Stimulated activated CD8-positive, alpha-beta memory T cell treated with anti-CD3 and anti-CD28 coated beads, Interleukin-7, amount 100 ng/mL, for 1 hour (primary cell): ENCODE measurements around the gene TMED4.
"Not testable (repeated sequence)": the region's sequence is repeated elsewhere in the genome, so short reads cannot be mapped to it uniquely, and the experiment has no call there.

Source experiments
- DNase-seq, 2 donors: peaks; one replicate each; pipeline ENCODE4 v3.0.0-alpha.2; 2020; ENCODE audit warnings: low read depth in 2 of 2

The TMED4 gene

DNA sequence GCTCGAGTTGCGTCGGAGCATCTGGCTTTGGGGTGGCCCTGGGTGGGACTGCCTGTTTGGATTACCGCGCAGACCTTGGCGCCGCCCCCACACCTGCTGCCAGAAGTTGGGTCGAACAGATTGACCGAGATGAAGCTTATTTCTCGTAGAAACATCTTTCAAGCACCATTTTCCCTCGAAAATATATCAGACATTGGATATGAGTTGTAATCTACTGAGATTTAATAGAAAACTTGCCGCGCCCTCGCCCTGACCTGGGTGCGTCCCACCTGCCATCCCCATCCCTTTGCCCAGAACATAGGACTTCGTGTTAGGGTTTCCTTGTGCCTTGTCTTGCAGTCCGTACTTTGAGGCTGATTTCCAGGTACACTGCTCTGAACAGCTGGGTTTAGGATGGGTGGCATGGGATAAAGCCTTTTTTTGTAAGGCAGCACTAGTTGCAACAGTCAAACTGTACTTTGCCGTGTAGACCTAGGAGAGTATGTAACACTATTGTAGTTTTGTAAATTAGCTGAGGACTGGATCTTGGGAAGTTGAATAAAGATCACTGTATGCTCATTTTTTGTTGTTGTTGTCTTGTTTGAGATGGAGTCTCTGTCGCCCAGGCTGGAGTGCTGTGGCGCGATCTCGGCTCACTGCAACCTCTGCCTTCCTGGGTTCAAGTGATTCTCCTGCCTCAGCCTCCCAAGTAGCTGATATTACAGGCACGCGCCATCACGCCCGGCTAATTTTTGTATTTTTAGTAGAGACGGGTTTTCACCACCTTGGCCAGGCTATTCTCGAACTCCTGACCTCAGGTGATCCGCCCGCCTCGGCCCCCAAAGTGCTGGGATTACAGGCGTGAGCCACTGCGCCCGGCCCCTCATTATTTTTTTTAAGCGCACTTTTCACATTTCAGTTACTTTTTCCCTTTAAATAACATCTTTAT lies 25.4 kb upstream of the TMED4 start:
- no peak for DNase-seq

- peak; percentile 98 to 99 for DNase-seq
Measured at GRCh38 chr7:44606341-44607140, 24.5 kb upstream of the TMED4 start, which contains the start of gene OGDH. Gene OGDH (plus strand): TSS chr7:44606627. CDS start chr7:44624344, 17,717 bp downstream.

DNA sequence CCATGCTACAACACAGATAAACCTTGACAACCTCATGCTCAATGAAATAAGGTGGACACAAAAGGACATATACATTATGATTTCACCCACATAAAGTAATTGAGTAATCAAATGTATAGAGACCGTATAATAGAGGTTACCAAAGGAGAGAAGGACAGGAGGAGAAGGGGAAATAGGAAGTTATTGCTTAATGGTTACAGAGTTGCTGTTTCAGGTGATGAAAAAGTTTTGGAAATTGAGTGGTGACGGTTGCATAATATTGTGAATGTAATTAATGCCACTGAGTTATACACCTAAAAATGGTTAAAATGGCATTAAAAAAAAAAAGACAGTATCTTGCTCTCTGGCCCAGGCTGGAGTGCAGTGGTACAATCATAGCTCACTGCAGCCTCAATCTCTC lies 22.9 kb upstream of the TMED4 start:
- no peak for DNase-seq

DNA sequence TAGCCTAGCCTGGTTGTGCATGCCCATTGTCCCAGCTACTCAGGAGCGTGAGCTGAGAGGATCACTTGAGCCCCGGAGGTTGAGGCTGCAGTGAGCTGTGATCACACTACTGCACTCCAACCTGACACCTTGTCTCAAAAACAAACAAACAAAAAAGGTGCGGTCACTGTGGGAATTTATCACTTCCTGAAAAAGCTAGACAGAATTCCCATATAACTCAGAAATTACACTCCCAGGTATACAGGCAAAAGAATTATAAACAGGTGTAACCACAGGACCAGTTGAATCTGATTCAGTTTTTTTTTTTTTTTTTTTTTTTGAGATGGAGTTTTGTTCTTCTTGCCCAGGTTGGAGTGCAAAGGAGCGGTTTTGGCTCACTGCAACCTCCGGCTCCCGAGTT lies 21.2 kb upstream of the TMED4 start:
- no peak for DNase-seq

DNA sequence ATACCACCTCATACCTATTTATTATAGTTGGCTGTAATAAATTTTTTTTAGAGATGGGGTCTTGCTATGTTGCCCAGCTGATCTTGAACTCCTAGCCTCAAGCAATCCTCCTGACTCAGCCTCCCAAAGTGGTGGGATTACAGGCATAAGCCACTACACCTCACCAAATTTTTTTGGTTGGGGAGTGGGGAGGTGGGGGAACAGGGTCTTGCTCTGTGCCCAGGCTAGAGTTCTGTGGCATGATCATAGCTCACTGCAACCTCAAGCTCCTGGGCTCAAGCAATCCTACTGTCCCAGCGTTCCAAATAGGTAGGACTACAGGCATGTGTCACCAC lies 20.5 kb upstream of the TMED4 start:
- DNase-seq: no peak

DNA sequence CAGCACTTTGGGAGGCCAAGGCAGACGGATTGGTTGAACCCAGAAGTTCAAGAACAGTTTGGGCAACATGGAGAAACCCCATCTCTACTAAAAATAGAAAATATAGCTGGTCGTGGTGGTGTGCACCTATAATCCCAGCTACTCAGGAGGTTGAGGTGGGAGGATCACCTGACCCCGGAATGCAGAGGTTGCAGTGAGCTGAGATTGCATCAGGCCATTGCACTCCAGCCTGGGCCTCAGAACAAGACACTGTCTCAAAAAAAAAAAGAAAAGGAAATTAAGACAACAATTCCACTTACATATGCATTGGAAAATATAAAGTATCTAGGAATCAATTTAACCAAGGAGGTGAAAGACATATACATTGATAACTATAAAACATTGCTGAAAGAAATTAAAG lies 17.2 kb upstream of the TMED4 start:
- DNase-seq: no peak

DNA sequence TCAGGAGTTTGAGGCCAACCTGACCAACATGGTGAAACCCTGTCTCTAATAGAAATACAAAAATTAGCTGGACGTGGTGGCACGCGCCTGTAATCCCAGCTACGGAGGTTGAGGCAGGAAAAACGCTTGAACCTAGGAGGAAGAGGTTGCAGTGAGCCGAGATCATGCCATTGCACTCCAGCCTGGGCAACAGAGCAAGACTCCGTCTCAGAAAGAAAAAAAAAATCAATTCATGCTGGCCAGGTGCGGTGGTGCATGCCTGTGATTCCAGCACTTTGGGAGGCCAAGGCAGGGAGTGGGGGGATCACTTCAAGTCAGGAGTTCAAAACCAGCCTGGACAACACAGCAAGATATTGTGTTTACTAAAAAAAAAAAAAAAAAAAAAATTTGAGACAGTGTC lies 15.2 kb upstream of the TMED4 start:
- not testable (repeated sequence) for DNase-seq

GRCh38 chr7:44595934-44596635 lies 14.1 kb upstream of the TMED4 start:
- DNase-seq: no peak

- no peak for DNase-seq
Measured at GRCh38 chr7:44590910-44591309, 8.9 kb upstream of the TMED4 start.

DNA sequence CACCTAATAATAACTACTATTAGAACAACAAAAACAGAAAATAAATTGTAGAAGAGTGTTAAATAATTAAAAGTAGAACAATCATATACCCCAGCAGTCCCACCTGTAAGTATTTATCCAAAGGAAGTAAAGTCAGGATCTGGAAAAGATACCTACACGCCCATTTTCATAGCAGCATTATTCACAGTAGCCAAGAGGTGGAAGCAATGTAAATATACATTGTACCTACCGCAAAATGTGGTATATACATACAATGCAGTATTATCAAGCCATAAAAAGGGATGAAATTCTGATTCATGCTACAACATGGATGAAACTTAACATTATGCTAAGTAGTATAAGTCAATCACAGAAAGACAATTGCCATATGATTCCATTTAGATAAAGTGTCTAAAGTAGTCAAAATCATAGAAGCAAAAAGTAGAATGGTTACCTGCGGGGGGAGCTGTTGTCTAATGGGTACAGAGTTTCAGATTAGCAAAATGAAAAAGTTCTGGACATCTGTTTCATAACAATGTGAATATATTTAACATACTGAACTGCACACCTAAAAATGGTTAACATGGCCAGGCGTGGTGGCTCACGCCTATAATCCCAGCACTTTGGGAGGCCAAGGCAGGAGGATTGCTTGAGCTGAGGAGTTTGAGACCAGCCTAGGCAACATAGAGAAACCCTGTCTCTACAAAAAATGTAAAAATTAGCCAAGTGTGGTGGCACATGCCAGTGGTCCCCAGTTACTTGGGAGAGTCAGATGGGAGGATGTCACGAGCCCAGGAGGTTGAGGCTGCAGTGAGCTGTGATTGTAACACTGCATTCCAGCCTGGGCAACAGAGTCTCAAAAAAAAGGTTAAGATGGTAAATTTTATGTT lies 6.0 kb upstream of the TMED4 start:
- DNase-seq: peak in 1 of 2 donors; percentile 41

GRCh38 chr7:44583146-44583865 lies 1.3 kb upstream of the TMED4 start:
- DNase-seq: no peak

- DNase-seq: peak in 1 of 2 donors; percentile 9
Measured at GRCh38 chr7:44580945-44581878, 819 bp downstream of the TMED4 start.

DNA sequence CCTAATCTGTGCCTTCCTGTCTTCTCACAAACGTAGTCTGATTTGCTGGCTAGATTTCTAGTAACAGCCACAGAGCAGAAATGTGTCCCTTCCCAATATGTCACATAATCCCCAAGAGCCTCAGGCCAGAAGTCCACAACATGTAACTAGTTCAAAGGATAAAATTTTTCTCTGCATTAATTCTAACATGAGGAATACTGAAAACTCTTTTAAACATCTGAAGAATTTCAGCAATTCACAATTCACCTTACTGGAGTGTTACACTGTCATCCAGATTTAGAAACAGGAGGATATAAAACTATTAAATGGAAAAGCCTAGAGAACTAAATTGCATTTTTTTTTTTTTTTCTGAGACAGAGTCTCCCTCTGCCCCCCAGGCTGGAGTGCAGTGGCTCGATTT lies 5.8 kb downstream of the TMED4 start:
- DNase-seq: no peak

DNA sequence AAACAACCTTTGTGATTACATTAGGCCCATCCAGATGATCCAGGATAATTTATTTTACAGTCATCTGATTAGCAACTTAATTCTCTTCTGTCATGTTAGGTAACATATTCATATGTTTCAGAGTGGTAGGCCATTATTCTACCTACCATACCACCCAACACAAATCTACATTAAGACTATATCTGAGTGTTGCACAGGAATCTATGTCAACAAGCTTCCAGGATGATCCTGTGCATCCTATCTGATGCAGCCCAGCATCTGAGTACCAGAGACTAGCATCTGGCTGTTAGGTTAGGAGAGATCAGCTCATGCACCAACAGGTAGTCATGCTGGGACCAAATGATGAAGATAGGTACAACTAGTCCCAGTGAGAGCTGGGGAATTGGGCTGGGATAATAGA lies 7.0 kb downstream of the TMED4 start:
- DNase-seq: no peak

- no peak for DNase-seq
Measured at GRCh38 chr7:44574287-44574872, 7.7 kb downstream of the TMED4 start.

GRCh38 chr7:44573464-44574286 lies 8.4 kb downstream of the TMED4 start, which contains the start of gene DDX56:
Gene DDX56 (minus strand): TSS chr7:44573908. CDS start chr7:44573895, 13 bp downstream.
- DNase-seq: peak; percentile 80 to 83

DNA sequence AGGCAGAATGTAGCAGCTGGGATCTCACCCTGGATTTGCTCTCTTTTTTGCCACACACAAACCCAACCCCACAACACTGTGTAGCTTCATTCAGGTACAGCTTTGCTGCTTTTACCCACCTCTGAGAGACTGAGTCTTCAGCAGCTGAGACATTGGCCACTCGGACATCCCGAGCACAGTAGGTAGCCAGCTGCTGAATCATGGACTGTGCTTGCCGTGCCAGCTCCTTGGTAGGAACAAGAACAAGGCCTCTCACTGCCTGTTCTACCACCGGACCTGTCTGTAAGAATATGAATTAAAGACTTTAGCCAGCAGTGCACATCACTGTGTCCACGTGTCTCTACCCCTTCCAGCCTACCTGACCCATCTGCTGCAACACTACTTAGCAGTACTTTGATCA lies 9.3 kb downstream of the TMED4 start:
- no peak for DNase-seq

- DNase-seq: no peak
Measured at GRCh38 chr7:44569959-44570358, 12.1 kb downstream of the TMED4 start.
